IMR-90 (cell line): ENCODE measurements around the gene SEMA6D. TPM values are rescaled to one million over a fixed set of nuclear protein-coding genes. Genes with fewer than 3 reads are reported as not detected.

Source experiments
- ATAC-seq: fragments of 200-7000 bp; cut with Tn5 transposase; 2 replicates; pipeline ENCODE4 v1.9.1; 2020; ENCODE audit warnings: low read depth, mild to moderate bottlenecking, moderate library complexity
- BruUV-seq: library from RNA; stranded (reverse); fragments of 400-500 nt; replicated peaks from 2 replicates; lab custom pipeline; 2021; lab: Mats Ljungman, UMichigan
- CTCF ChIA-PET: fragments of 300-600 bp; formaldehyde crosslinking; extraction: SDS; loops from one replicate; lab custom pipeline; 2021; ENCODE audit warnings: antibody characterized with exemption; lab: Yijun Ruan, JAX
- POLR2A ChIA-PET: fragments of 300-600 bp; sonication (Branson Sonifier 250); formaldehyde crosslinking; loops from one replicate; lab custom pipeline; 2022; ENCODE audit warnings: antibody characterized with exemption; ENCODE audit not compliant: unreplicated experiment; lab: Charles Lee
- DNase-seq: peaks from one replicate; pipeline ENCODE4 v3.0.0; 2013
- H2AFZ ChIP-seq: replicated peaks from 2 replicates; pipeline ENCODE3; 2013; ENCODE audit warnings: low read length, mild to moderate bottlenecking; ENCODE audit not compliant: poor library complexity
- H2AK5ac ChIP-seq: 2 replicates; pipeline ENCODE4 v1.6.1; 2013; ENCODE audit warnings: low read depth, low read length, inconsistent platforms
- H2AK9ac ChIP-seq: replicated peaks from 2 replicates; pipeline ENCODE3; 2013; ENCODE audit warnings: mild to moderate bottlenecking, low read depth, low read length, moderate library complexity; ENCODE audit not compliant: poor library complexity
- H2BK120ac ChIP-seq: 2 replicates; pipeline ENCODE4 v1.6.1; 2013; ENCODE audit warnings: low read depth, low read length, inconsistent platforms
- H2BK15ac ChIP-seq: 3 replicates; pipeline ENCODE4 v1.6.1; 2013; ENCODE audit warnings: low read depth, low read length, inconsistent platforms
- H2BK20ac ChIP-seq: 2 replicates; pipeline ENCODE4 v1.6.1; 2013; ENCODE audit warnings: low read depth, mild to moderate bottlenecking, inconsistent platforms, low read length, moderate library complexity
- H2BK5ac ChIP-seq: 2 replicates; pipeline ENCODE4 v1.6.1; 2013; ENCODE audit warnings: mild to moderate bottlenecking, low read depth, low read length, inconsistent platforms; ENCODE audit not compliant: poor library complexity, severe bottlenecking
- H3K14ac ChIP-seq: replicated peaks from 2 replicates; pipeline ENCODE4 v1.6.1; 2013; ENCODE audit warnings: low read depth, low read length, inconsistent platforms
- H3K18ac ChIP-seq: 2 replicates; pipeline ENCODE4 v1.6.1; 2013; ENCODE audit warnings: low read depth, low read length, control low read depth
- H3K23ac ChIP-seq: 2 replicates; pipeline ENCODE4 v1.6.1; 2013; ENCODE audit warnings: low read depth, low read length, inconsistent platforms
- H3K27ac ChIP-seq: 2 replicates; pipeline ENCODE4 v1.5.1; 2013; ENCODE audit warnings: mild to moderate bottlenecking, control low read depth, low read length; ENCODE audit not compliant: insufficient read depth
- H3K27me3 ChIP-seq: 2 replicates; pipeline ENCODE4 v1.6.1; 2013; ENCODE audit warnings: low read length; ENCODE audit not compliant: control insufficient read depth, insufficient read depth
- H3K36me3 ChIP-seq: 2 replicates; pipeline ENCODE4 v1.6.1; 2013; ENCODE audit warnings: low read length, mixed read lengths; ENCODE audit not compliant: control insufficient read depth, insufficient read depth
- H3K4ac ChIP-seq: 2 replicates; pipeline ENCODE4 v1.6.1; 2013; ENCODE audit warnings: low read depth, low read length, inconsistent platforms
- H3K4me1 ChIP-seq: 2 replicates; pipeline ENCODE4 v1.6.1; 2013; ENCODE audit warnings: low read length, mixed read lengths; ENCODE audit not compliant: control insufficient read depth, insufficient read depth
- H3K4me2 ChIP-seq: 2 replicates; pipeline ENCODE4 v1.6.1; 2013; ENCODE audit warnings: low read depth, mild to moderate bottlenecking, control low read depth, low read length, moderate library complexity
- H3K4me3 ChIP-seq: 2 replicates; pipeline ENCODE4 v1.5.1; 2013; ENCODE audit warnings: low read depth, mild to moderate bottlenecking, control low read depth, low read length, moderate library complexity; ENCODE audit not compliant: insufficient read depth
- H3K56ac ChIP-seq: 2 replicates; pipeline ENCODE4 v1.6.1; 2013; ENCODE audit warnings: low read length, inconsistent platforms; ENCODE audit not compliant: insufficient read depth; ENCODE audit errors: extremely low read depth
- H3K79me1 ChIP-seq, 2 experiments: 2 replicates each; pipeline ENCODE4 v1.6.1; 2013; ENCODE audit warnings: low read length in 2 of 2, inconsistent platforms in 1 of 2, low read depth in 1 of 2
- H3K9ac ChIP-seq: 2 replicates; pipeline ENCODE4 v1.6.1; 2013; ENCODE audit warnings: low read depth, low read length, control low read depth
- H3K9me1 ChIP-seq: 2 replicates; pipeline ENCODE4 v1.6.1; 2013; ENCODE audit warnings: low read length, inconsistent platforms; ENCODE audit not compliant: insufficient read depth
- H3K9me3 ChIP-seq: 2 replicates; pipeline ENCODE4 v1.6.1; 2013; ENCODE audit warnings: low read length; ENCODE audit not compliant: control insufficient read depth, insufficient read depth
- H4K20me1 ChIP-seq: 2 replicates; pipeline ENCODE4 v1.6.1; 2013; ENCODE audit warnings: low read length, inconsistent platforms; ENCODE audit not compliant: insufficient read depth
- H4K5ac ChIP-seq: 2 replicates; pipeline ENCODE4 v1.6.1; 2013; ENCODE audit warnings: mild to moderate bottlenecking, low read depth, low read length, control low read depth
- H4K8ac ChIP-seq, 2 experiments: 2 replicates each; pipeline ENCODE4 v1.6.1; 2013; ENCODE audit warnings: low read depth in 2 of 2, low read length in 2 of 2, control low read depth in 1 of 2, inconsistent platforms in 1 of 2
- H4K91ac ChIP-seq: 2 replicates; pipeline ENCODE4 v1.6.1; 2013; ENCODE audit warnings: low read depth, low read length, inconsistent platforms; ENCODE audit not compliant: insufficient read depth
- CEBPB ChIP-seq: IDR thresholded peaks from 2 replicates; pipeline ENCODE4 v1.6.1; 2012; ENCODE audit warnings: low read depth, low read length, improper control_type of control experiment
- CHD1 ChIP-seq: IDR thresholded peaks from 2 replicates; pipeline ENCODE4 v1.6.1; 2012; ENCODE audit warnings: low read depth, low read length, improper control_type of control experiment
- CTCF ChIP-seq: conservative IDR thresholded peaks from 2 replicates; pipeline ENCODE4 v1.5.1; 2012; ENCODE audit warnings: mild to moderate bottlenecking, low read depth, low read length, improper control_type of control experiment
- FOS ChIP-seq: fragments of 150-350 bp; IDR thresholded peaks from 2 replicates; pipeline ENCODE4 v1.6.1; 2016; ENCODE audit warnings: low read depth, low read length
- NFE2L2 ChIP-seq: fragments of 150-350 bp; IDR thresholded peaks from 2 replicates; pipeline ENCODE4 v1.6.1; 2016; ENCODE audit warnings: low read depth, mild to moderate bottlenecking, low read length
- RCOR1 ChIP-seq: IDR thresholded peaks from 2 replicates; pipeline ENCODE4 v1.6.1; 2012; ENCODE audit warnings: mild to moderate bottlenecking, low read length, improper control_type of control experiment; ENCODE audit not compliant: insufficient replicate concordance
- RFX5 ChIP-seq: IDR thresholded peaks from 2 replicates; pipeline ENCODE4 v1.8.0; 2012; ENCODE audit warnings: low read depth, mild to moderate bottlenecking, low read length, moderate library complexity
- WGBS, 2 experiments: methylation state at CpG; one replicate each; pipeline versions ENCODE4 v1.1.5 to v1.1.7; 2013; ENCODE audit warnings: missing lambda C conversion rate in 2 of 2; ENCODE audit not compliant: insufficient read length in 1 of 2; ENCODE audit errors: extremely low coverage in 2 of 2; 5-methylcytosine and 5-hydroxymethylcytosine counted together
- dilution Hi-C: fragments of 300-500 bp; cut with HindIII; formaldehyde crosslinking; loops from one replicate; pipeline ENCODE4 v1.14.3; 2018; ENCODE audit warnings: low sequenced_read_pairs; ENCODE audit not compliant: unreplicated experiment
- in situ Hi-C: fragments of 300-500 bp; cut with MboI; formaldehyde crosslinking; loops from 3 replicates; pipeline ENCODE4 v1.14.3; 2019; ENCODE audit warnings: low sequenced_read_pairs, inconsistent platforms, mixed read lengths
- intact Hi-C: fragments of 100-400 bp; cut with micrococcal nuclease; formaldehyde crosslinking; loops from 2 replicates; pipeline ENCODE4 v1.10.0; 2022
- polyA plus RNA-seq, 3 experiments: library from polyadenylated mRNA; depleted of rRNA; stranded (reverse); fragments of >200 nt; gene quantifications; 2 replicates each; pipeline ENCODE4 v1.2.3, GENCODE V29; 2012; ENCODE audit warnings: low replicate concordance in 1 of 3
- total RNA-seq: library from RNA; depleted of rRNA; stranded (reverse); fragments of >200 nt; gene quantifications from 2 replicates; pipeline ENCODE4 v1.2.3, GENCODE V29; 2012

The SEMA6D gene
- total and polyA plus RNA-seq, 2 of the 4 experiments (the other 2 are of a cell fraction): 12.6 to 17.4 TPM

GRCh38 chr15:47705281-47705997, 11.9 kb upstream of the SEMA6D start:
- no peak overlapping the region for H2BK20ac ChIP-seq
- H2BK120ac ChIP-seq: no peak overlapping the region
- H3K23ac ChIP-seq: no peak overlapping the region
- peak overlapping the region; percentile 26 for H2AFZ ChIP-seq
- H2AK9ac ChIP-seq: no peak overlapping the region
- H3K9me3 ChIP-seq: no peaks in the 10 kb centered on the region
- H3K9ac ChIP-seq: no peak overlapping the region
- H3K4me2 ChIP-seq: no peak overlapping the region
- no peaks in the 10 kb centered on the region for H3K27me3 ChIP-seq
- H2BK15ac ChIP-seq: no peak overlapping the region
- no peaks in the 10 kb centered on the region for H3K36me3 ChIP-seq
- ChIA-PET POLR2A (no interaction called here), CTCF (no interaction called here)
- in situ Hi-C loops: no loop called here
- BruUV-seq: no TSS peak
- H3K4me3 ChIP-seq: no peak overlapping the region
- H4K8ac ChIP-seq: no peak overlapping the region
- H4K91ac ChIP-seq: no peak overlapping the region
- no peak overlapping the region for H3K27ac ChIP-seq
- ATAC-seq: no peak
- TF ChIP-seq CTCF: no peak
- TF ChIP-seq RFX5: no peak
- no peak for TF ChIP-seq CHD1
- no peak for TF ChIP-seq CEBPB
- TF ChIP-seq RCOR1: no peak
- TF ChIP-seq NFE2L2: no peak
- no peak for TF ChIP-seq FOS
- H3K56ac ChIP-seq: no peak overlapping the region
- no peak overlapping the region for H2BK5ac ChIP-seq
- no peaks in the 10 kb centered on the region for H4K20me1 ChIP-seq
- dilution Hi-C loops: no loop called here
- no peak for DNase-seq
- intact Hi-C loops: no loop called here
- H3K18ac ChIP-seq: no peak overlapping the region
- H3K14ac ChIP-seq: no peak overlapping the region
- no peaks in the 10 kb centered on the region for H3K4me1 ChIP-seq
- WGBS, 2 experiments: 100% methylated on average over 1 to 2 of the region's 8 CpGs
- H3K9me1 ChIP-seq: no peaks in the 10 kb centered on the region
- no peaks in the 10 kb centered on the region for H3K79me1 ChIP-seq
- H2AK5ac ChIP-seq: no peak overlapping the region
- H4K5ac ChIP-seq: no peak overlapping the region
- H3K4ac ChIP-seq: no peak overlapping the region
